ENCODE measurements around the gene ZNF556. TPM values are rescaled to one million over a fixed set of nuclear protein-coding genes. Genes with fewer than 3 reads are reported as not detected.

The ZNF556 gene
- total and polyA plus RNA-seq, 10 of the 15 experiments (the other 5 are each of a cell fraction or from before 2014, with no cell fraction given), result not detected

- TF ChIP-seq CHD2 (IDR thresholded peaks at IDR 0.05; ENCODE audit: borderline replicate concordance, low read depth, low read length) (0 out of 2 replicates have a peak, but pooled peaks have one; percentile 40), MYC (IDR thresholded peaks at IDR 0.05; ENCODE audit: insufficient read depth, insufficient read length, insufficient replicate concordance, low read length, severe bottlenecking) (peak; percentile 24), IKZF2 (IDR thresholded peaks at IDR 0.05) (no peak), E2F4 (IDR thresholded peaks at IDR 0.05; ENCODE audit: low read depth, low read length) (no peak), TCF3 (IDR thresholded peaks at IDR 0.05; ENCODE audit: borderline replicate concordance, insufficient read depth, low read depth, low read length) (0 out of 2 replicates have a peak, but pooled peaks have one; percentile 6), HDGF (IDR thresholded peaks at IDR 0.05) (no peak), EZH2 (IDR thresholded peaks at IDR 0.05; ENCODE audit: borderline replicate concordance, control insufficient read depth, low read depth, low read length) (no peak), PRDM15 (CRISPR knock-in tag; IDR thresholded peaks at IDR 0.05) (no peak), ZNF592 (IDR thresholded peaks at IDR 0.05) (peak; percentile 70; the same call in 1 of the 2 replicates), STAT1 (conservative IDR thresholded peaks at IDR 0.05) (peak; percentile 85; the same call in 1 of the 2 replicates), E4F1 (IDR thresholded peaks at IDR 0.05; ENCODE audit: borderline replicate concordance, partially characterized antibody) (no peak), NBN (IDR thresholded peaks at IDR 0.05) (0 out of 2 replicates have a peak, but pooled peaks have one; percentile 19), STAT3 (IDR thresholded peaks at IDR 0.05; ENCODE audit: low read depth, low read length) (no peak), SMC3 (IDR thresholded peaks at IDR 0.05; ENCODE audit: borderline replicate concordance, low read length) (peak; percentile 54), MXI1 (IDR thresholded peaks at IDR 0.05; ENCODE audit: low read depth, low read length) (no peak; the same call in 1 of the 2 replicates), CBX3 (IDR thresholded peaks at IDR 0.05; ENCODE audit: borderline replicate concordance, low read depth) (no peak)
Measured at GRCh38 chr19:2819540-2820111, 47.5 kb upstream of the ZNF556 start, which contains the start of gene ZNF554 (continued).

Measured in GM12878 (cell line).